HepG2 (cell line): ENCODE data around the gene SIX5. TPM values are rescaled to one million over a fixed set of nuclear protein-coding genes. Genes with fewer than 3 reads are reported as not detected.

Source experiments
- FOXO1 ChIP-seq: sonication (generic); formaldehyde crosslinking; IDR thresholded peaks from 2 replicates; pipeline ENCODE4 v1.4.0; 2020; ENCODE audit warnings: missing genetic modification reagents
- HNRNPUL1 ChIP-seq: fragments of 200-400 bp; formaldehyde crosslinking; IDR thresholded peaks from 2 replicates; pipeline ENCODE4 v1.6.1; 2017; ENCODE audit warnings: low read depth, mild to moderate bottlenecking, low read length, moderate library complexity
- HOXA5 ChIP-seq: sonication (generic); formaldehyde crosslinking; IDR thresholded peaks from 2 replicates; pipeline ENCODE4 v1.4.0; 2020; ENCODE audit warnings: missing genetic modification reagents
- MYNN ChIP-seq: sonication (generic); formaldehyde crosslinking; IDR thresholded peaks from 2 replicates; pipeline ENCODE4 v1.4.0; 2020; ENCODE audit warnings: mild to moderate bottlenecking, low read depth, missing genetic modification reagents
- NR2F2 ChIP-seq: IDR thresholded peaks from 2 replicates; pipeline ENCODE4 v1.6.1; 2012; ENCODE audit warnings: low read depth, inconsistent platforms, borderline replicate concordance
- NR2F6 ChIP-seq, 2 experiments: IDR thresholded peaks; 2 replicates each; pipeline ENCODE4 v1.6.1; 2016; ENCODE audit warnings: antibody characterized with exemption in 1 of 2, mild to moderate bottlenecking in 1 of 2
- POLR2AphosphoS5 ChIP-seq: IDR thresholded peaks from 2 replicates; pipeline ENCODE4 v1.6.1; 2012; ENCODE audit warnings: low read depth, low read length
- REL ChIP-seq: sonication (generic); formaldehyde crosslinking; conservative IDR thresholded peaks from 2 replicates; pipeline ENCODE4 v1.8.0; 2022; ENCODE audit warnings: mild to moderate bottlenecking, missing genetic modification reagents, moderate library complexity
- REPIN1 ChIP-seq: sonication (generic); formaldehyde crosslinking; IDR thresholded peaks from 2 replicates; pipeline ENCODE4 v1.8.0; 2022; ENCODE audit warnings: missing genetic modification reagents, low read depth, mild to moderate bottlenecking, borderline replicate concordance
- SPEN ChIP-seq: sonication (generic); formaldehyde crosslinking; IDR thresholded peaks from 2 replicates; pipeline ENCODE4 v1.5.1; 2020; ENCODE audit warnings: low read depth, mild to moderate bottlenecking, missing genetic modification reagents
- ZNF451 ChIP-seq: sonication (generic); formaldehyde crosslinking; IDR thresholded peaks from 2 replicates; pipeline ENCODE4 v1.5.0; 2020; ENCODE audit warnings: mild to moderate bottlenecking, missing genetic modification reagents
- ZNF570 ChIP-seq: sonication (generic); formaldehyde crosslinking; IDR thresholded peaks from 2 replicates; pipeline ENCODE4 v1.4.0; 2020; ENCODE audit warnings: mild to moderate bottlenecking, missing genetic modification reagents, borderline replicate concordance
- ZSCAN30 ChIP-seq: sonication (generic); formaldehyde crosslinking; IDR thresholded peaks from 2 replicates; pipeline ENCODE4 v1.5.0; 2020; ENCODE audit warnings: mild to moderate bottlenecking, missing genetic modification reagents
- polyA plus RNA-seq, 8 experiments: library from polyadenylated mRNA; depleted of rRNA in 3 of 8; stranded (reverse) in 7 of 8; unstranded in 1 of 8; fragments of >200 nt; fragmentation: Illumina TruSeq in 4 of 8; extraction: Trizol in 4 of 8; gene quantifications; 2 replicates each; pipeline versions ENCODE4 v1.2.1 to v1.2.3, GENCODE V29; 2011 to 2016; ENCODE audit warnings: low read depth in 4 of 8, missing spikeins in 1 of 8, mixed read lengths in 1 of 8; ENCODE audit not compliant: insufficient read depth in 1 of 8
- total RNA-seq, 5 experiments: library from RNA; depleted of rRNA; stranded (reverse); fragments of >200 nt; fragmentation: Illumina TruSeq; extraction: Trizol; gene quantifications; 2 replicates each; pipeline ENCODE4 v1.2.3, GENCODE V29; 2016; ENCODE audit warnings: low read depth in 1 of 5
- TF ChIP-seq, protein P1 (sequence below): sonication (generic); formaldehyde crosslinking; IDR thresholded peaks from 2 replicates; pipeline ENCODE4 v1.8.0; 2022; ENCODE audit warnings: mild to moderate bottlenecking, missing genetic modification reagents, borderline replicate concordance
- TF ChIP-seq, protein P2 (sequence below): sonication (generic); formaldehyde crosslinking; IDR thresholded peaks from one replicate; pipeline ENCODE4 v1.5.1; 2020; ENCODE audit warnings: mild to moderate bottlenecking, missing genetic modification reagents; ENCODE audit errors: not compliant biosample characterization
- TF ChIP-seq, protein P3 (sequence below): sonication (generic); formaldehyde crosslinking; IDR thresholded peaks from 2 replicates; pipeline ENCODE4 v1.5.1; 2020; ENCODE audit warnings: mild to moderate bottlenecking, missing genetic modification reagents, moderate library complexity
- TF ChIP-seq, protein P4 (sequence below): IDR thresholded peaks from 2 replicates; pipeline ENCODE4 v1.6.1; 2016; ENCODE audit warnings: low read depth, borderline replicate concordance

SIX5 gene
- total and polyA plus RNA-seq, 2 of the 13 experiments (the other 11 are each of a cell fraction or from before 2014, with no cell fraction given): 7.7 to 10.5 TPM

DNA sequence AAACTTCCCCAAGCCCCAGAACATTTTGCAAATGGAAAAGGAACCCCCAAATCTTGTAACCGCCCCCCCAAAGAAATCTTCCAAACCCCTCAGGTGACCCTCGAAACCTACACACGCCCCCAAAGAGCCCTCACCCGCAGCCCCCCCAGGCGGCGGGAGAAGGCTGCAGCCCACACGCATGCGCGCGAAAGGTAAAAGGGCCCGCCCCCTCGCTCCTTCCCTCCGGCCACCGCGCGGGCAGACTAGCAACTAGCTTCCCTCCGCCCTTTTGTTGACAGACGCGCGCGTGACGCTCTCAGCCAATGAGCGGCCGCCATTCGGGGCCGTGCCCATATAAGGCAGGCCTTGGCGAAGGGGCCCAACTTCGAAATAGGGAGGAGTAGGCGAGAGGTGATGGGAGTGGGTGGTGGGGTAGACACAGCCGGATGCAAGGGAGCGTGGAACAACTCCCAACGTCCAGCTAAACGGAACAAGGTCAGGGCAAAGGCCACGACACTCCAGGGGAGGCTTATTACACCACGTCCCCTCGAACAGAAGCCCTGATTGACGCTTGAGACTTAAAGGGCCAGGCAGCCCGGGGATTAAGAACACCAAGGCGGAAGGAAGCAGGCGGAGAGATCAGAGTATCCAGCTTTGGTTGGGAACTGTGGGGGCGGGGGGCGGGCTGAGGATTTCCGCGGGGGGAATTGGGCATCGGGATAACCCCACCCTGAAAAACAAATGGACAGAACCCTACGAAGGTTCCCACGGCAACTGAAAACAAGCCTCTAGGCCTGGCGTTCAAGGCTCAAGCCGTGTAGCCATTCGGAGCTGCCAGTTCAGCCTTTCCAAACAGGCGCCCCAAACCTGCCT is 51.7 kb downstream of the SIX5 start (continued):
- no peak for TF ChIP-seq ZNF570 (CRISPR knock-in tag)
- no peak for TF ChIP-seq ZSCAN30 (CRISPR knock-in tag)
- TF ChIP-seq HOXA5 (CRISPR knock-in tag): peak; percentile 73
- peak; percentile 56; the same call in 1 of the 2 replicates for TF ChIP-seq FOXO1
- TF ChIP-seq HNRNPUL1: no peak
- no peak for TF ChIP-seq ZNF451 (CRISPR knock-in tag)
- peak; percentile 86 for TF ChIP-seq REPIN1 (CRISPR knock-in tag)
- TF ChIP-seq, protein P1, sequence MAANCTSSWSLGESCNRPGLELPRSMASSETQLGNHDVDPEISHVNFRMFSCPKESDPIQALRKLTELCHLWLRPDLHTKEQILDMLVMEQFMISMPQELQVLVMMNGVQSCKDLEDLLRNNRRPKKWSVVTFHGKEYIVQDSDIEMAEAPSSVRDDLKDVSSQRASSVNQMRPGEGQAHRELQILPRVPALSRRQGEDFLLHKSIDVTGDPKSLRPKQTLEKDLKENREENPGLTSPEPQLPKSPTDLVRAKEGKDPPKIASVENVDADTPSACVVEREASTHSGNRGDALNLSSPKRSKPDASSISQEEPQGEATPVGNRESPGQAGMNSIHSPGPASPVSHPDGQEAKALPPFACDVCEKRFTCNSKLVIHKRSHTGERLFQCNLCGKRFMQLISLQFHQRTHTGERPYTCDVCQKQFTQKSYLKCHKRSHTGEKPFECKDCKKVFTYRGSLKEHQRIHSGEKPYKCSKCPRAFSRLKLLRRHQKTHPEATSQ (CRISPR knock-in tag): 0 out of 2 replicates have a peak, but pooled peaks have one; percentile 19
- no peak for TF ChIP-seq REL (CRISPR knock-in tag)
- peak; percentile 89 for TF ChIP-seq NR2F2
- TF ChIP-seq, protein P2, sequence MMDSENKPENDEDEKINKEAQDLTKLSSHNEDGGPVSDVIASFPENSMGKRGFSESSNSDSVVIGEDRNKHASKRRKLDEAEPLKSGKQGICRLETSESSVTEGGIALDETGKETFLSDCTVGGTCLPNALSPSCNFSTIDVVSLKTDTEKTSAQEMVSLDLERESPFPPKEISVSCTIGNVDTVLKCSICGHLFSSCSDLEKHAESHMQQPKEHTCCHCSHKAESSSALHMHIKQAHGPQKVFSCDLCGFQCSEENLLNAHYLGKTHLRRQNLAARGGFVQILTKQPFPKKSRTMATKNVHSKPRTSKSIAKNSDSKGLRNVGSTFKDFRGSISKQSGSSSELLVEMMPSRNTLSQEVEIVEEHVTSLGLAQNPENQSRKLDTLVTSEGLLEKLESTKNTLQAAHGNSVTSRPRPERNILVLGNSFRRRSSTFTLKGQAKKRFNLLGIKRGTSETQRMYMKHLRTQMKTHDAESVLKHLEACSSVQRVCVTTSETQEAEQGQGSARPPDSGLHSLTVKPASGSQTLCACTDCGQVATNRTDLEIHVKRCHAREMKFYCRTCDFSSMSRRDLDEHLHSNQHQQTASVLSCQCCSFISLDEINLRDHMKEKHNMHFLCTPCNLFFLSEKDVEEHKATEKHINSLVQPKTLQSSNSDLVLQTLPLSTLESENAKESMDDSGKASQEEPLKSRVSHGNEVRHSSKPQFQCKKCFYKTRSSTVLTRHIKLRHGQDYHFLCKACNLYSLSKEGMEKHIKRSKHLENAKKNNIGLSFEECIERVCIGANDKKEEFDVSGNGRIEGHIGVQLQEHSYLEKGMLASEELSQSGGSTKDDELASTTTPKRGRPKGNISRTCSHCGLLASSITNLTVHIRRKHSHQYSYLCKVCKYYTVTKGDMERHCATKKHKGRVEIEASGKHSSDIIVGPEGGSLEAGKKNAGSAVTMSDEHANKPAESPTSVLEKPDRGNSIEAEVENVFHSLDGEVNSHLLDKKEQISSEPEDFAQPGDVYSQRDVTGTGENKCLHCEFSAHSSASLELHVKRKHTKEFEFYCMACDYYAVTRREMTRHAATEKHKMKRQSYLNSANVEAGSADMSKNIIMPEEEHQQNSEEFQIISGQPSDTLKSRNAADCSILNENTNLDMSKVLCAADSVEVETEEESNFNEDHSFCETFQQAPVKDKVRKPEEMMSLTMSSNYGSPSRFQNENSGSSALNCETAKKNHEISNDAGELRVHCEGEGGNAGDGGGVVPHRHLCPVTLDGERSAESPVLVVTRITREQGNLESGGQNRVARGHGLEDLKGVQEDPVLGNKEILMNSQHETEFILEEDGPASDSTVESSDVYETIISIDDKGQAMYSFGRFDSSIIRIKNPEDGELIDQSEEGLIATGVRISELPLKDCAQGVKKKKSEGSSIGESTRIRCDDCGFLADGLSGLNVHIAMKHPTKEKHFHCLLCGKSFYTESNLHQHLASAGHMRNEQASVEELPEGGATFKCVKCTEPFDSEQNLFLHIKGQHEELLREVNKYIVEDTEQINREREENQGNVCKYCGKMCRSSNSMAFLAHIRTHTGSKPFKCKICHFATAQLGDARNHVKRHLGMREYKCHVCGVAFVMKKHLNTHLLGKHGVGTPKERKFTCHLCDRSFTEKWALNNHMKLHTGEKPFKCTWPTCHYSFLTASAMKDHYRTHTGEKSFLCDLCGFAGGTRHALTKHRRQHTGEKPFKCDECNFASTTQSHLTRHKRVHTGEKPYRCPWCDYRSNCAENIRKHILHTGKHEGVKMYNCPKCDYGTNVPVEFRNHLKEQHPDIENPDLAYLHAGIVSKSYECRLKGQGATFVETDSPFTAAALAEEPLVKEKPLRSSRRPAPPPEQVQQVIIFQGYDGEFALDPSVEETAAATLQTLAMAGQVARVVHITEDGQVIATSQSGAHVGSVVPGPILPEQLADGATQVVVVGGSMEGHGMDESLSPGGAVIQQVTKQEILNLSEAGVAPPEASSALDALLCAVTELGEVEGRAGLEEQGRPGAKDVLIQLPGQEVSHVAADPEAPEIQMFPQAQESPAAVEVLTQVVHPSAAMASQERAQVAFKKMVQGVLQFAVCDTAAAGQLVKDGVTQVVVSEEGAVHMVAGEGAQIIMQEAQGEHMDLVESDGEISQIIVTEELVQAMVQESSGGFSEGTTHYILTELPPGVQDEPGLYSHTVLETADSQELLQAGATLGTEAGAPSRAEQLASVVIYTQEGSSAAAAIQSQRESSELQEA (CRISPR knock-in tag): no peak
- peak; percentile 97 for TF ChIP-seq NR2F6 (IDR thresholded peaks at IDR 0.05)
- TF ChIP-seq NR2F6 (CRISPR knock-in tag; IDR thresholded peaks at IDR 0.05): peak; percentile 99
- peak; percentile 45; the same call in 1 of the 2 replicates for TF ChIP-seq POLR2AphosphoS5
- TF ChIP-seq SPEN (CRISPR knock-in tag): peak; percentile 78
- TF ChIP-seq, protein P3, sequence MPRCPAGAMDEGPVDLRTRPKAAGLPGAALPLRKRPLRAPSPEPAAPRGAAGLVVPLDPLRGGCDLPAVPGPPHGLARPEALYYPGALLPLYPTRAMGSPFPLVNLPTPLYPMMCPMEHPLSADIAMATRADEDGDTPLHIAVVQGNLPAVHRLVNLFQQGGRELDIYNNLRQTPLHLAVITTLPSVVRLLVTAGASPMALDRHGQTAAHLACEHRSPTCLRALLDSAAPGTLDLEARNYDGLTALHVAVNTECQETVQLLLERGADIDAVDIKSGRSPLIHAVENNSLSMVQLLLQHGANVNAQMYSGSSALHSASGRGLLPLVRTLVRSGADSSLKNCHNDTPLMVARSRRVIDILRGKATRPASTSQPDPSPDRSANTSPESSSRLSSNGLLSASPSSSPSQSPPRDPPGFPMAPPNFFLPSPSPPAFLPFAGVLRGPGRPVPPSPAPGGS (CRISPR knock-in tag): peak; percentile 57; the same call in 1 of the 2 replicates
- no peak for TF ChIP-seq MYNN (CRISPR knock-in tag)
- TF ChIP-seq, protein P4, sequence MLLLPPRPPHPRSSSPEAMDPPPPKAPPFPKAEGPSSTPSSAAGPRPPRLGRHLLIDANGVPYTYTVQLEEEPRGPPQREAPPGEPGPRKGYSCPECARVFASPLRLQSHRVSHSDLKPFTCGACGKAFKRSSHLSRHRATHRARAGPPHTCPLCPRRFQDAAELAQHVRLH (CRISPR knock-in tag): no peak; the same call in 1 of the 2 replicates
